Activated T-helper 1 cell treated with Interleukin-2 at 50 U/mL for 16 hours (primary cell): ENCODE measurements around the gene MAP3K12.
"Not testable (repeated sequence)": the region's sequence is repeated elsewhere in the genome, so short reads cannot be mapped to it uniquely, and the experiment has no call there.

ENCODE experiments used
- DNase-seq: peaks from one replicate; pipeline ENCODE4 v3.0.0-alpha.2; 2020; ENCODE audit warnings: low read depth

MAP3K12 gene, protein sequence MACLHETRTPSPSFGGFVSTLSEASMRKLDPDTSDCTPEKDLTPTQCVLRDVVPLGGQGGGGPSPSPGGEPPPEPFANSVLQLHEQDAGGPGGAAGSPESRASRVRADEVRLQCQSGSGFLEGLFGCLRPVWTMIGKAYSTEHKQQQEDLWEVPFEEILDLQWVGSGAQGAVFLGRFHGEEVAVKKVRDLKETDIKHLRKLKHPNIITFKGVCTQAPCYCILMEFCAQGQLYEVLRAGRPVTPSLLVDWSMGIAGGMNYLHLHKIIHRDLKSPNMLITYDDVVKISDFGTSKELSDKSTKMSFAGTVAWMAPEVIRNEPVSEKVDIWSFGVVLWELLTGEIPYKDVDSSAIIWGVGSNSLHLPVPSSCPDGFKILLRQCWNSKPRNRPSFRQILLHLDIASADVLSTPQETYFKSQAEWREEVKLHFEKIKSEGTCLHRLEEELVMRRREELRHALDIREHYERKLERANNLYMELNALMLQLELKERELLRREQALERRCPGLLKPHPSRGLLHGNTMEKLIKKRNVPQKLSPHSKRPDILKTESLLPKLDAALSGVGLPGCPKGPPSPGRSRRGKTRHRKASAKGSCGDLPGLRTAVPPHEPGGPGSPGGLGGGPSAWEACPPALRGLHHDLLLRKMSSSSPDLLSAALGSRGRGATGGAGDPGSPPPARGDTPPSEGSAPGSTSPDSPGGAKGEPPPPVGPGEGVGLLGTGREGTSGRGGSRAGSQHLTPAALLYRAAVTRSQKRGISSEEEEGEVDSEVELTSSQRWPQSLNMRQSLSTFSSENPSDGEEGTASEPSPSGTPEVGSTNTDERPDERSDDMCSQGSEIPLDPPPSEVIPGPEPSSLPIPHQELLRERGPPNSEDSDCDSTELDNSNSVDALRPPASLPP

GRCh38 chr12:53499266-53500141, at the start of gene MAP3K12:
Gene MAP3K12, minus strand, starts transcription at chr12:53499458. Its CDS starts 12,067 bp downstream, at chr12:53487391.
- DNase-seq: peak; percentile 42

DNA sequence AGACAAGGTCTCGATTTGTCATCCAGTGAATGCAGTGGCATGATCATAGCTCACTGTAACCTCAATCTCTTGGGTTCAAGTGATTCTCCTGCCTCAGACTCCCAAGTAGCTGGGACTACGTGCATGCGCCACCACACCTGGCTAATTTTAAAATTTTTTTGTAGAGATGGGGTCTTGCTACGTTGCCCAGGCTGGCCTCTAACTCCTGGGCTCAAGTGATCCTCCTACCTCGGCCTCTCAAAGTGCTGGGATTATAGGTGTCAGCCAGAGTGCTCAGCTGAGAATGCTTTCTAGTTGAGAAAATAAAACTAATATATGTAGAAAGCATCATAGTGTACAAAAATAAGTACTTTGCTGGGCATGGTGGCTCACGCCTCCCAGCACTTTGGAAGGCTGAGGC, 49.1 kb upstream of the MAP3K12 start:
- DNase-seq: not testable (repeated sequence)

DNA sequence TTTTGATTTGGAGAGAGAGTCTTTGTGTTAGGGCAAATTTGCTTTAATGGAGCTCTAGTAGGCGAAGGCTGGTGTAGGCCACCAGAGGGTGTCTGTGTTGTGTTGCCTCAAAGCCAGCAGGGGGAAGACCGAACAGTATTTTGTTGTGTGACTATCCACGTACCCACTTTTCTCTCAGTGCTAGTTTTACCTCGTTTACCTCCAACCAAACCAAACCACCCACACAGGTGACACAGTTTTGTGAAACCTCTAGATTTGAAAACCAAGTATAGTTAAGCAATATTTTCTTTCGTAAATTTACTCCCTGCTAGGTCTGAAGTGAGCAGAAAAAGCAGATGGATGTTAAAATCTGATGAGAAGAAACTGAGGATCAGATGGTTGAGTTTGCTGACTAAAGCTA, 44.3 kb upstream of the MAP3K12 start:
- peak; percentile 1 for DNase-seq

DNA sequence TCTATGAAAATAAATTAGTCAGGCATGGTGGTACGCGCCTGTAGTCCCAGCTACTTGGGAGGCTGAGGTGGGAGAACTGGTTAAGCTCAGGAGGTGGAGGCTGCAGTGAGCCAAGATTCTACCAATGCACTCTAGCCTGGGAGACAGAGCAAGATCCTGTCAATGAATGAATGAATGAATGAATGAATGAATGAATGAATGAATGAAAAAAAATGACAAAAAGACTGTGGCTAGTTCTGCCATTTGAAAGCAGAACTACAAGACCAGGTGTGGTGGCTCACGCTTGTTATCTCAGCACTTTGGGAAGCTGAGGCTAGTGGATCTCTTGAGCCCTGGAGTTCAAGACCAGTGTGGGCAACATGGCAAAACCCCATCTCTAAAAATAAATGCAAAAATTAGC, 40.3 kb upstream of the MAP3K12 start:
- DNase-seq: no peak

- DNase-seq: no peak
Observed at GRCh38 chr12:53538209-53538689, 39.0 kb upstream of the MAP3K12 start.

- no peak for DNase-seq
Observed at GRCh38 chr12:53536962-53537361, 37.7 kb upstream of the MAP3K12 start.

- DNase-seq: no peak
Observed at GRCh38 chr12:53533471-53533870, 34.2 kb upstream of the MAP3K12 start.

DNA sequence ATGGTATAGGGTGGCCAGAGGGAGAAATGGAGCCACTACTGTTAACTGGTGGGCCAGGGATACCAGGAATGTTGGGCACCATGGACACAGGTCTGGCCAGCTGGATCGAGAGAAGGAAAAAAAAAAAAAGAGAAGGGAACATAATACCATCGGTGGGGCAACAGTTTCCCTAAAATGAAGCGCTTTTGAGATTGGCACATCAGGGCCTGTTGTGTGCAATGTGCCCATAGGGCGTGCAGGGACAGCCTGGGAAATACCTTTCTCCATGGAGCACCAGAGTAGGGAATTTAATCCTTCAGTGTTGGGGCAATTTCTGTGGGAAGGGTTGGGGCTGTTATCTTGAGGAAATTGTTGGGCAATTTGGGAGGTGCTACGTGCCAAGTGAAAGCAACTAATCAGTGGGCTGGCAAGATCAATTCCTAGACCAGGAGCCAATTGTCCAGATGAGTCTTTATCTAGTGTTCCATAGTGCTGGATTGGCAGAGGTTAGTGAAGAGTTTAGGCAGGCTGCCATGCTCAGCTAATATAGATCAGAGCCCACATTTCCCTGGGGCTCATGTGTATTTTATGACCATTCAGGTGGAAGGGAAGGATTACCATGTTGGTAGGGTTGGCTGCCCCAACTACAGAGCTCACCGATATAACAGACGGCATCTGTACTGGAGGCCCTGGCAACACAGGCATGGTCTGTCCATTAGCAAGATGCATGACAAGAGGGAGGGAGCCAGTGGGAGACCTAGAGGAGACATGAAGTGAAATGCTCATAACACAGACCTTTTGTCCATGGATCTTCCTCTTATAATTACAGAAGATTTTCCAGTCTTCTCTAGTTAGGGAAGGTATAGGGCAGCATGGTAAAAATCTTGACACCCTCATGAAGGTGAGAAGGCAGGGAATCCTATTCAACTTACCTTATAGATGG, 33.5 kb upstream of the MAP3K12 start:
- DNase-seq: no peak

DNA sequence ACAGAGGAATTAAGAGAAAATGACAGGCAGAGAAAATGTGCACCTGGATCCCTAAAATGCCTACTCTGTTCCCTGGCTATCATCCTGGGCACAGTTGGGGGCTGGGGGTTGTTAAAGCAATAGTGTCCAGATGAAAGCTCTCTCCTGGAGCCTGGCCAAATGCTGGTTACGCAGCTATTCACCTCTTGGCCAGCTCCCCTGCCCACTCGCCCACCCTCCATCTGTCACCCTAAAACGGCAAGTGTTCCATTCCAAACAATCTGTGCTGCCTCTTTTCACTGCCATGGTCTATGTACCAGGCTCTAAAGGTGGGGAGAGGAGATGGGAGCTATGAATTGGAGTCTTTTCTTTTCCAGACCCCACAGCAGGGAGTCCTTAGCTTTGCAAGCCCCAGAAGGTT, 32.8 kb upstream of the MAP3K12 start:
- DNase-seq: no peak

GRCh38 chr12:53530920-53531319, 31.7 kb upstream of the MAP3K12 start:
- no peak for DNase-seq

GRCh38 chr12:53530061-53530460, 30.8 kb upstream of the MAP3K12 start:
- DNase-seq: no peak

DNA sequence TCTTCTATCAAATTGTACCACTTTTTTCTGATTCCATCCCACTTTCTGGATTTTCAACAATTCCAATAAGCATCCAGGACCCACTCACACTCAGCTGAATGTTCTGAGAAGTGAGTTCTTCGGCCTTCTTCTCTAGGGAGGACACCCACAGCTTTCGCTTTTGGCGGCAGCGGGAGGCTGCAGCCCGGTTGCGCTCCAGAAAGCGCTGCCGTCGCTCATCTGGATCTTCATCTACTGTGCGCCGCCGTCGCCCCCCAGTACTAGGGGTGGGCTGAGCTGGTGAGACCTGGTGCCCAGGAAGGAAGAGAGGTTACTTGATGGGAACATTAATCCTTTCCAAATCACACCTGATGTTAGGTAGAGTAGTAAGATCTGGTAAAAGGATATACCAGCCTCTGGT, 25.2 kb upstream of the MAP3K12 start:
- DNase-seq: no peak

- DNase-seq: no peak
Observed at GRCh38 chr12:53523131-53523530, 23.9 kb upstream of the MAP3K12 start.

DNA sequence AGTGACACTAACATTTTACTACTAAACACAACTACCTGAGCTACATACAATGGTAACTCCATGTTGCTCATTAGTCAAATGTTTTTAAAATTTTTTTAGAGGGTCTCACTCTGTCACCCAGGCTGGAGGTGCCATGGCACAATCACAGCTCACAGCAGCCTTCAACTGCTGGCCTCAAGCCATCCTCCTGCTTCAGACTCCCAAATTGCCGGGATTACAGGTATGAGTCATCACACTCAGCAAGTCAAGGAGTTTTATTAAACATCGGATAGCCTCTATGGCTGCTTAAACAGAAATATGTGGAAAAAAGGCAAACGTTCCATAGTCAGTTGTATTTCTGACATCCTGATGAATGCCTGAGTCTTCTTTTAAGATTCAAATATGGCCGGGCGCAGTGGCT, 19.1 kb upstream of the MAP3K12 start:
- no peak for DNase-seq

- no peak for DNase-seq
Observed at GRCh38 chr12:53516758-53517455, 17.6 kb upstream of the MAP3K12 start.

DNA sequence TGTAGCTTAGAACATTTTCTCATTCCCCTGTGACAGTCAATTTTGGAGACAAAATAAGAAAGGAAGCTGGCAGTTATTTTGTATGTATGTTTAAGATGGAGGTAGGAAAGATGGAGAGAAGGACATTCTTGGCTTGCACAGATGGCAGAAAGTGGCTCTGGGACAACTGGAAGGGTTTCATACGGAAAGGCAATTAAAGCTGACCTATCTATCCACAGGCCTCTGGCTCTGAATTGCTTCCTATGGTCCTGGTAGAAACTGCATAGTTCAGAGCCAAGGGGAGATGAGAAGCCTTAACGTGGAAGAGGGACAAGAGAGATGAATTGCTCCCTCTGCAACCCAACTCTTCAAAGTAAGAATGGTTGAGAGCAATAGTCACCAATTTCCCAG, 16.0 kb upstream of the MAP3K12 start:
- DNase-seq: no peak

- no peak for DNase-seq
Observed at GRCh38 chr12:53514628-53515290, 15.5 kb upstream of the MAP3K12 start.

DNA sequence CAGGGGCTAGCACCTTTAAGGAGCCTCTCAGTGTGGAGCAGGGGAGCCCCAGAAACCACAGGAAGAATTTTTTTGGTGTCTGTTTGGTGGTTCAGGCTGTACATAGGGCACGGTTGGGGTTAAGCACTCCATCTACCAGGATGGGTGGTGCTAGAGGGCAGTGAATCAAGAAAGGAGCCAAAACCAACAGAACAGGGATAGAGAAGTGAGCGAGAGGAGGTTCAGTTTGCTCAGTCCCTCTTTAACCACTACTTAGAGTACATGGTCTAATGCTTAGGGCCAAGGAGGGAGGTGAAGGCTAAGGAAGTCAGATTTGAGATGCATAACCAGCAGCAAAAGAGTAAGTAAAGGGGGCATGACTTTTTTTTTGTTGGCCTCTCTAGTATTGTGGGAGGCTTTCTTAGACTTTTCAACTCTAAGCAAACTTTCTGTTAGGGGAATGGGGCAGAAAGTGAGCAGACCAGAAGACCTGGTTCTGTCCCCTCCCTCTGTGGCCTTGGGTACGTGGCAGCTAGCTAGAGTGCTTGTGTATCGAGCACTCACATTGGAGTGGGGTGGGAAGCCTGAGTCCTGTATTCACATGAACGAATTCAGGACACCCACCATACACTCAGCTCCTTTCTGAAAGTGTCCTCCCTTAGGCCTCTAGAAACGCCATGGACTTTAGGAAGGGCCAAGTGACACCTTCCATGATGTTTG, 14.6 kb upstream of the MAP3K12 start:
- DNase-seq: no peak

- DNase-seq: no peak
Observed at GRCh38 chr12:53510181-53510812, 11.0 kb upstream of the MAP3K12 start.
